IMR-90 (cell line): ENCODE results near the gene STUB1. TPM values are rescaled to one million over a fixed set of nuclear protein-coding genes. Genes with fewer than 3 reads are reported as not detected.

ENCODE experiments used
- ATAC-seq: fragments of 200-7000 bp; cut with Tn5 transposase; 2 replicates; pipeline ENCODE4 v1.9.1; 2020; ENCODE audit warnings: low read depth, mild to moderate bottlenecking, moderate library complexity
- BruUV-seq: library from RNA; stranded (reverse); fragments of 400-500 nt; replicated peaks from 2 replicates; lab custom pipeline; 2021; lab: Mats Ljungman, UMichigan
- CTCF ChIA-PET: fragments of 300-600 bp; formaldehyde crosslinking; extraction: SDS; loops from one replicate; lab custom pipeline; 2021; ENCODE audit warnings: antibody characterized with exemption; lab: Yijun Ruan, JAX
- POLR2A ChIA-PET: fragments of 300-600 bp; sonication (Branson Sonifier 250); formaldehyde crosslinking; loops from one replicate; lab custom pipeline; 2022; ENCODE audit warnings: antibody characterized with exemption; ENCODE audit not compliant: unreplicated experiment; lab: Charles Lee
- DNase-seq: peaks from one replicate; pipeline ENCODE4 v3.0.0; 2013
- H2AFZ ChIP-seq: replicated peaks from 2 replicates; pipeline ENCODE3; 2013; ENCODE audit warnings: low read length, mild to moderate bottlenecking; ENCODE audit not compliant: poor library complexity
- H2AK5ac ChIP-seq: 2 replicates; pipeline ENCODE4 v1.6.1; 2013; ENCODE audit warnings: low read depth, low read length, inconsistent platforms
- H2AK9ac ChIP-seq: replicated peaks from 2 replicates; pipeline ENCODE3; 2013; ENCODE audit warnings: mild to moderate bottlenecking, low read depth, low read length, moderate library complexity; ENCODE audit not compliant: poor library complexity
- H2BK120ac ChIP-seq: 2 replicates; pipeline ENCODE4 v1.6.1; 2013; ENCODE audit warnings: low read depth, low read length, inconsistent platforms
- H2BK15ac ChIP-seq: 3 replicates; pipeline ENCODE4 v1.6.1; 2013; ENCODE audit warnings: low read depth, low read length, inconsistent platforms
- H2BK20ac ChIP-seq: 2 replicates; pipeline ENCODE4 v1.6.1; 2013; ENCODE audit warnings: low read depth, mild to moderate bottlenecking, inconsistent platforms, low read length, moderate library complexity
- H2BK5ac ChIP-seq: 2 replicates; pipeline ENCODE4 v1.6.1; 2013; ENCODE audit warnings: mild to moderate bottlenecking, low read depth, low read length, inconsistent platforms; ENCODE audit not compliant: poor library complexity, severe bottlenecking
- H3K14ac ChIP-seq: replicated peaks from 2 replicates; pipeline ENCODE4 v1.6.1; 2013; ENCODE audit warnings: low read depth, low read length, inconsistent platforms
- H3K18ac ChIP-seq: 2 replicates; pipeline ENCODE4 v1.6.1; 2013; ENCODE audit warnings: low read depth, low read length, control low read depth
- H3K23ac ChIP-seq: 2 replicates; pipeline ENCODE4 v1.6.1; 2013; ENCODE audit warnings: low read depth, low read length, inconsistent platforms
- H3K27ac ChIP-seq: 2 replicates; pipeline ENCODE4 v1.5.1; 2013; ENCODE audit warnings: mild to moderate bottlenecking, control low read depth, low read length; ENCODE audit not compliant: insufficient read depth
- H3K27me3 ChIP-seq: 2 replicates; pipeline ENCODE4 v1.6.1; 2013; ENCODE audit warnings: low read length; ENCODE audit not compliant: control insufficient read depth, insufficient read depth
- H3K36me3 ChIP-seq: 2 replicates; pipeline ENCODE4 v1.6.1; 2013; ENCODE audit warnings: low read length, mixed read lengths; ENCODE audit not compliant: control insufficient read depth, insufficient read depth
- H3K4ac ChIP-seq: 2 replicates; pipeline ENCODE4 v1.6.1; 2013; ENCODE audit warnings: low read depth, low read length, inconsistent platforms
- H3K4me1 ChIP-seq: 2 replicates; pipeline ENCODE4 v1.6.1; 2013; ENCODE audit warnings: low read length, mixed read lengths; ENCODE audit not compliant: control insufficient read depth, insufficient read depth
- H3K4me2 ChIP-seq: 2 replicates; pipeline ENCODE4 v1.6.1; 2013; ENCODE audit warnings: low read depth, mild to moderate bottlenecking, control low read depth, low read length, moderate library complexity
- H3K4me3 ChIP-seq: 2 replicates; pipeline ENCODE4 v1.5.1; 2013; ENCODE audit warnings: low read depth, mild to moderate bottlenecking, control low read depth, low read length, moderate library complexity; ENCODE audit not compliant: insufficient read depth
- H3K56ac ChIP-seq: 2 replicates; pipeline ENCODE4 v1.6.1; 2013; ENCODE audit warnings: low read length, inconsistent platforms; ENCODE audit not compliant: insufficient read depth; ENCODE audit errors: extremely low read depth
- H3K79me1 ChIP-seq, 2 experiments: 2 replicates each; pipeline ENCODE4 v1.6.1; 2013; ENCODE audit warnings: low read length in 2 of 2, inconsistent platforms in 1 of 2, low read depth in 1 of 2
- H3K9ac ChIP-seq: 2 replicates; pipeline ENCODE4 v1.6.1; 2013; ENCODE audit warnings: low read depth, low read length, control low read depth
- H3K9me1 ChIP-seq: 2 replicates; pipeline ENCODE4 v1.6.1; 2013; ENCODE audit warnings: low read length, inconsistent platforms; ENCODE audit not compliant: insufficient read depth
- H3K9me3 ChIP-seq: 2 replicates; pipeline ENCODE4 v1.6.1; 2013; ENCODE audit warnings: low read length; ENCODE audit not compliant: control insufficient read depth, insufficient read depth
- H4K20me1 ChIP-seq: 2 replicates; pipeline ENCODE4 v1.6.1; 2013; ENCODE audit warnings: low read length, inconsistent platforms; ENCODE audit not compliant: insufficient read depth
- H4K5ac ChIP-seq: 2 replicates; pipeline ENCODE4 v1.6.1; 2013; ENCODE audit warnings: mild to moderate bottlenecking, low read depth, low read length, control low read depth
- H4K8ac ChIP-seq, 2 experiments: 2 replicates each; pipeline ENCODE4 v1.6.1; 2013; ENCODE audit warnings: low read depth in 2 of 2, low read length in 2 of 2, control low read depth in 1 of 2, inconsistent platforms in 1 of 2
- H4K91ac ChIP-seq: 2 replicates; pipeline ENCODE4 v1.6.1; 2013; ENCODE audit warnings: low read depth, low read length, inconsistent platforms; ENCODE audit not compliant: insufficient read depth
- MAZ ChIP-seq: IDR thresholded peaks from 2 replicates; pipeline ENCODE4 v1.6.1; 2012; ENCODE audit warnings: low read depth, mild to moderate bottlenecking, low read length, improper control_type of control experiment, moderate library complexity, borderline replicate concordance
- USF2 ChIP-seq: fragments of 150-350 bp; IDR thresholded peaks from 2 replicates; pipeline ENCODE4 v1.6.1; 2017; ENCODE audit warnings: mild to moderate bottlenecking, antibody characterized with exemption, low read length, low read depth
- WGBS, 2 experiments: methylation state at CpG; one replicate each; pipeline versions ENCODE4 v1.1.5 to v1.1.7; 2013; ENCODE audit warnings: missing lambda C conversion rate in 2 of 2; ENCODE audit not compliant: insufficient read length in 1 of 2; ENCODE audit errors: extremely low coverage in 2 of 2; 5-methylcytosine and 5-hydroxymethylcytosine counted together
- dilution Hi-C: fragments of 300-500 bp; cut with HindIII; formaldehyde crosslinking; loops from one replicate; pipeline ENCODE4 v1.14.3; 2018; ENCODE audit warnings: low sequenced_read_pairs; ENCODE audit not compliant: unreplicated experiment
- in situ Hi-C: fragments of 300-500 bp; cut with MboI; formaldehyde crosslinking; loops from 3 replicates; pipeline ENCODE4 v1.14.3; 2019; ENCODE audit warnings: low sequenced_read_pairs, inconsistent platforms, mixed read lengths
- intact Hi-C: fragments of 100-400 bp; cut with micrococcal nuclease; formaldehyde crosslinking; loops from 2 replicates; pipeline ENCODE4 v1.10.0; 2022
- polyA plus RNA-seq, 3 experiments: library from polyadenylated mRNA; depleted of rRNA; stranded (reverse); fragments of >200 nt; gene quantifications; 2 replicates each; pipeline ENCODE4 v1.2.3, GENCODE V29; 2012; ENCODE audit warnings: low replicate concordance in 1 of 3
- total RNA-seq: library from RNA; depleted of rRNA; stranded (reverse); fragments of >200 nt; gene quantifications from 2 replicates; pipeline ENCODE4 v1.2.3, GENCODE V29; 2012

The STUB1 gene
- total and polyA plus RNA-seq, 2 of the 4 experiments (the other 2 are of a cell fraction) = 183 to 186 TPM

DNA sequence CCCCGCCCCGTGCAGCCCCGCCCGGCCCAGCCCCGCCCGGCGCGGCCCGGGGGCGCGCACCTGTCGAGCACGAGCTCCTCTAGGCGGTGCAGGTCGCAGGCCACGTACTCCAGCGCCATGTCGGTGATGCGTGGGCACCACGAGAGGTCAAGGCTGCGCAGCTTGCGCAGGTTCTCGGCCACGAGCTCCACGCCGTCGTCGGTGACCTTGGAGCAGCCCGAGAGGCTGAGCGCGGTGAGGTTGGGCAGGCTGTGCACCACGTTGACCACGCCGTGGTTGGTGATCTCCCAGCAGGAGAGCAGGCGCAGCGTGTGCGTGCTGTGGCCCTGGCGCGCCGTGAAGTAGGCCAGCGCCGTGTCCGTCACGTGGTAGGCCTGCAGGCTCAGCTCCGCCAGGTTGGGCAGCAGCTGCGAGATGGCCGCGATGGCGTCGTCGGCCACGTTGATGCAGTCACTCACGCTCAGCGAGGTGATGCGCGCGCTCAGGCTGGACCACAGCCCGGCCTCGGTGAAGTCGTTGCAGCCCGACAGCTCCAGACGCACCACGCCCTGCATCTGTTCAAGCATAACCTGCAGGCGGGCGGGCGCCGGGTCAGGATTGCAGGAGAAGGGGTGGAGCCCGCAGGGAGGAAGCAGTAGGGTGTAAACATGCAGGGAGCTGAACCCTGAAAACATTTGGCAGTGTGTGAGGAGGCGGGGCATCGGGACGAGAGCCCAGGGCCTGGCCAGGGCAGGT lies 15.3 kb downstream of the STUB1 start:
- peaks cover 4% of the 10 kb centered on the region; the same call in 1 of the 2 replicates for H3K9me1 ChIP-seq
- POLR2A ChIA-PET = no interaction called here
- H2AK9ac ChIP-seq = no peak overlapping the region
- H2BK120ac ChIP-seq = no peak overlapping the region
- H2AK5ac ChIP-seq = no peak overlapping the region
- BruUV-seq = no TSS peak
- H3K4me2 ChIP-seq = 0 out of 2 replicates have a peak overlapping the region, but pooled peaks have one; percentile 22
- H3K18ac ChIP-seq = no peak overlapping the region
- no peak overlapping the region for H4K8ac ChIP-seq
- in situ Hi-C loops = no loop called here
- no peak overlapping the region for H3K23ac ChIP-seq
- CTCF ChIA-PET = no interaction called here
- H2BK5ac ChIP-seq = no peak overlapping the region
- ATAC-seq (peak; percentile 36), DNase-seq (no peak)
- H3K9me3 ChIP-seq = no peaks in the 10 kb centered on the region; the same call in 1 of the 2 replicates
- H4K20me1 ChIP-seq = peaks cover 4% of the 10 kb centered on the region
- peak overlapping the region; percentile 78 for H2AFZ ChIP-seq
- no peak overlapping the region for H3K56ac ChIP-seq
- intact Hi-C loops = no loop called here
- no peak overlapping the region for H4K5ac ChIP-seq
- no peak overlapping the region for H3K27ac ChIP-seq
- H2BK15ac ChIP-seq = no peak overlapping the region
- peaks cover 3% of the 10 kb centered on the region; the same call in 1 of the 2 replicates for H3K4me1 ChIP-seq
- no peaks in the 10 kb centered on the region for H3K79me1 ChIP-seq
- TF ChIP-seq MAZ (no peak), USF2 (peak; percentile 58; the same call in 1 of the 2 replicates)
- no peak overlapping the region for H3K9ac ChIP-seq
- peaks cover 62% of the 10 kb centered on the region for H3K27me3 ChIP-seq
- no peak overlapping the region for H4K91ac ChIP-seq
- no peak overlapping the region for H3K4ac ChIP-seq
- no peak overlapping the region for H2BK20ac ChIP-seq
- WGBS, 2 experiments = 3% methylated on average over 55 of the region's 71 CpGs; no CpG with 5 or more reads in 1 of the 2 experiments
- H3K14ac ChIP-seq = no peak overlapping the region
- no peaks in the 10 kb centered on the region for H3K36me3 ChIP-seq
- no peak overlapping the region for H3K4me3 ChIP-seq
- dilution Hi-C loops = no loop called here
